Smooth muscle cell (in vitro differentiated cells): ENCODE measurements around the gene NUMB. TPM values are rescaled to one million over a fixed set of nuclear protein-coding genes. Genes with fewer than 3 reads are reported as not detected.

ENCODE experiments used
- DNase-seq: peaks from one replicate; lab custom pipeline; 2025; ENCODE audit not compliant: unreplicated experiment; lab: John Stamatoyannopoulos, UW
- H2AFZ ChIP-seq: fragments of 200-600 bp; sonication (generic); 2 replicates; pipeline ENCODE4 v1.6.0; 2016; ENCODE audit warnings: antibody characterized with exemption, low read depth, mild to moderate bottlenecking
- H3F3A ChIP-seq: fragments of 200-600 bp; sonication (generic); 2 replicates; pipeline ENCODE4 v1.6.0; 2017; ENCODE audit warnings: antibody characterized with exemption, low read depth
- H3K27ac ChIP-seq: fragments of 200-600 bp; sonication (generic); 2 replicates; pipeline ENCODE4 v1.5.1; 2016; ENCODE audit warnings: low read depth, mild to moderate bottlenecking
- H3K27me3 ChIP-seq: fragments of 200-600 bp; sonication (generic); 2 replicates; pipeline ENCODE4 v1.6.1; 2016; ENCODE audit warnings: low read depth, mild to moderate bottlenecking
- H3K36me3 ChIP-seq: fragments of 200-600 bp; sonication (generic); 2 replicates; pipeline ENCODE4 v1.5.1; 2016; ENCODE audit warnings: low read depth
- H3K4me1 ChIP-seq: fragments of 200-600 bp; sonication (generic); 2 replicates; pipeline ENCODE4 v1.5.1; 2016; ENCODE audit warnings: low read depth
- H3K4me2 ChIP-seq: fragments of 200-600 bp; sonication (generic); 2 replicates; pipeline ENCODE4 v1.6.0; 2016; ENCODE audit warnings: mild to moderate bottlenecking
- H3K4me3 ChIP-seq: fragments of 200-600 bp; sonication (generic); 2 replicates; pipeline ENCODE4 v1.5.1; 2016; ENCODE audit warnings: mild to moderate bottlenecking
- H3K79me2 ChIP-seq: fragments of 200-600 bp; sonication (generic); 2 replicates; pipeline ENCODE4 v1.6.0; 2016; ENCODE audit warnings: low read depth, mild to moderate bottlenecking
- H3K9ac ChIP-seq: fragments of 200-600 bp; sonication (generic); 2 replicates; pipeline ENCODE4 v1.6.0; 2016; ENCODE audit warnings: low read depth
- H3K9me3 ChIP-seq: fragments of 200-600 bp; sonication (generic); replicated peaks from 2 replicates; pipeline ENCODE4 v1.5.1; 2016; ENCODE audit warnings: low read depth
- H4K20me1 ChIP-seq: fragments of 200-600 bp; sonication (generic); 2 replicates; pipeline ENCODE4 v1.6.0; 2016; ENCODE audit warnings: low read depth
- WGBS: methylation state at CpG from one replicate; pipeline ENCODE4 v1.1.7; 2016; ENCODE audit warnings: low lambda C conversion rate; 5-methylcytosine and 5-hydroxymethylcytosine counted together
- polyA plus RNA-seq: library from polyadenylated mRNA; unstranded; fragments of >200 nt; fragmentation: Nextera tagmentation; extraction: Ambion mirVana; gene quantifications from 2 replicates; pipeline ENCODE4 v1.2.1, GENCODE V29; 2016
- total RNA-seq: library from RNA; depleted of rRNA; stranded (reverse); fragments of >200 nt; gene quantifications from 2 replicates; pipeline ENCODE4 v1.2.3, GENCODE V29; 2014
- TF ChIP-seq, protein P1 (sequence below): fragments of 200-600 bp; sonication (generic); IDR thresholded peaks from 2 replicates; pipeline ENCODE4 v1.5.1; 2017; ENCODE audit warnings: borderline replicate concordance, mild to moderate bottlenecking, antibody characterized with exemption; ENCODE audit not compliant: insufficient read depth, poor library complexity, severe bottlenecking

NUMB gene
- total and polyA plus RNA-seq, 2 experiments from 2014 or later = 34.5 to 57.4 TPM

DNA sequence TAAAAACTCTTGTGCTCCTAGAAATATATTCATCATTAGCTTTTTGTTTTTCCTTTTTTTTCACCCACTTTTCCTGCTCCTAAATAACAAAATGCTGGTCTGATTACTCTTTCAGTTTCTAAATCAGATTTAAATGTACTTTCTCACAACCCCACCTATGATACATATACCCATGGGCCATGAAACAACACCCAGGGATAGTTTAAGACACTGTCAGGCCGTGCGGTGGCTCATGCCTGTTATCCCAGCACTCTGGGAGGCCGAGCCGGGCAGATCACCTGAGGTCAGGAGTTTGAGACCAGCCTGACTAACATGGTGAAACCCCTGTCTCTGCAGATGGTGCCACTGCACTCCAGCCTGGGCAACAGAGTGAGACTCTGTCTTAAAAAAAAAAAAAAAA is 1.6 kb upstream of the NUMB start:
- no peak for DNase-seq
- H2AFZ ChIP-seq = no peak overlapping the region
- no peaks in the 10 kb centered on the region for H3K36me3 ChIP-seq
- H3F3A ChIP-seq = peaks cover 19% of the 10 kb centered on the region
- H3K27me3 ChIP-seq = no peaks in the 10 kb centered on the region
- H3K4me3 ChIP-seq = no peak overlapping the region
- H3K27ac ChIP-seq = peak overlapping the region; percentile 91
- no peaks in the 10 kb centered on the region for H3K9me3 ChIP-seq
- peaks cover 33% of the 10 kb centered on the region for H3K79me2 ChIP-seq
- TF ChIP-seq, protein P1, sequence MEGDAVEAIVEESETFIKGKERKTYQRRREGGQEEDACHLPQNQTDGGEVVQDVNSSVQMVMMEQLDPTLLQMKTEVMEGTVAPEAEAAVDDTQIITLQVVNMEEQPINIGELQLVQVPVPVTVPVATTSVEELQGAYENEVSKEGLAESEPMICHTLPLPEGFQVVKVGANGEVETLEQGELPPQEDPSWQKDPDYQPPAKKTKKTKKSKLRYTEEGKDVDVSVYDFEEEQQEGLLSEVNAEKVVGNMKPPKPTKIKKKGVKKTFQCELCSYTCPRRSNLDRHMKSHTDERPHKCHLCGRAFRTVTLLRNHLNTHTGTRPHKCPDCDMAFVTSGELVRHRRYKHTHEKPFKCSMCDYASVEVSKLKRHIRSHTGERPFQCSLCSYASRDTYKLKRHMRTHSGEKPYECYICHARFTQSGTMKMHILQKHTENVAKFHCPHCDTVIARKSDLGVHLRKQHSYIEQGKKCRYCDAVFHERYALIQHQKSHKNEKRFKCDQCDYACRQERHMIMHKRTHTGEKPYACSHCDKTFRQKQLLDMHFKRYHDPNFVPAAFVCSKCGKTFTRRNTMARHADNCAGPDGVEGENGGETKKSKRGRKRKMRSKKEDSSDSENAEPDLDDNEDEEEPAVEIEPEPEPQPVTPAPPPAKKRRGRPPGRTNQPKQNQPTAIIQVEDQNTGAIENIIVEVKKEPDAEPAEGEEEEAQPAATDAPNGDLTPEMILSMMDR = no peak
- peak overlapping the region; percentile 79 for H3K4me2 ChIP-seq
- H4K20me1 ChIP-seq = peaks cover 23% of the 10 kb centered on the region
- 95% methylated on average over 4 of the region's 4 CpGs for WGBS
- H3K9ac ChIP-seq = no peak overlapping the region
- H3K4me1 ChIP-seq = peaks cover 33% of the 10 kb centered on the region

DNA sequence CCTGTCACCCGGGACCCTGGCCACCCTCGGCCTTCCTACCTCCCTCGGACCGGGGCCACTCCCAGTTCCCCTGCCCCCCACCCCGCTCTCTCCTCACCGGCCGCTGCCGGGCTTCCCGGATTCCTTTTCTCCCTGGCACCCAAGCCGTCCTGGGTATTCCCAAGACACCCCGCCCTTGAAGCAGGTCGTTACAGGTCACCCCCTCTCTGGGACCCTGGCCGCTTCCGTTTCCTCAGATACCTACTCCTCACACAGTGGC is 493 bp downstream of the NUMB start:
- Histone ChIP-seq H4K20me1 (peaks cover 44% of the 10 kb centered on the region), H3K27me3 (no peaks in the 10 kb centered on the region), H3K79me2 (peaks cover 54% of the 10 kb centered on the region), H3K4me3 (peak overlapping the region; percentile 95), H3K4me1 (peaks cover 43% of the 10 kb centered on the region), H3K4me2 (peak overlapping the region; percentile 98), H3K27ac (peak overlapping the region; percentile 81), H3F3A (peaks cover 9% of the 10 kb centered on the region), H3K9ac (peak overlapping the region; percentile 90), H3K36me3 (no peaks in the 10 kb centered on the region), H2AFZ (peak overlapping the region; percentile 68), H3K9me3 (no peaks in the 10 kb centered on the region)
- TF ChIP-seq, protein P1 = no peak
- DNase-seq = no peak
- WGBS = 1% methylated on average over 13 of the region's 14 CpGs

DNA sequence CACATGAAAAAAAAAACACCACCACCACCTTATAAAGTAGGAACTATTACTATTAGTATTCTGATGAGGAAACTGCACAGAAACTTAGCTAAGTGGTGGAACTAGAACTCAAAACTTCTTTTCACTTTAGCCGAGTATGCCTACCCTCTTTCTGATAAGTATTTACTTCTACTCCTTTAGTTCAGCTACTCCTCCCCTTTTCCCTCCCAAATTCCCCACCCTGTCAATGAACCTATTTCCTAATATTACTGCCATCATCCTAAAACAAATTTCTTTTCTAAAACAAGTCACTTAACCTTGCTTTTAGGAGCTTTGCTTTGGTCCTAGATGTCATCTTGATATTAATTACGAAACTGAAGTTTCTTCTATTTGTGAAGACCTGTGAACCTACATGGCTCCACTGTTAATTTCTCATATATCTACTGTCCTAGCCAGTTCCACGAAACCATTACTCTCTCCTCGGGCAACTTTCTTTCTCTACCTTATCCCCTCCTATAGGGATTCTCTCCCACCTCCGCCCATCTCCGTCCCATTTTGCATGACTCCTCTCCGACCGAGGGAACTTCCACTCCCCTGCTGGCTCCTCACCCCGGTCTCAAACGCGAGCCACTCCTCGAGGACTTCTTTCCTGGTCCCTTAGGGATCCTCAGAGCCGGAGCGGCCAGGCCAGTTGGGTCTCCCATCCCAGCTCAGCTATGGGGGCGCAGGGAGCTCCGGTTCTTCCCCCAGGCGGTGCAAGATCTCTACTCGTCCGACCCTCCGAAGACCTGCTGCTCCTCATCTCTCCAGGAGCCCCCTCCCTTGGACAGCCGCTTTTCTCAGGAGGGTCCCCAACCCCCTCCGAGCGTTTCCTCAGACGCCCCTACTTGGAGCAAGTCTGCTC is 1.1 kb downstream of the NUMB start:
- DNase-seq = no peak

More for the DNA sequence above, 1.1 kb downstream of the NUMB start:
- H3K4me3 ChIP-seq = peak overlapping the region; percentile 95
- H3K27me3 ChIP-seq = no peaks in the 10 kb centered on the region
- H3K79me2 ChIP-seq = peaks cover 60% of the 10 kb centered on the region
- H3F3A ChIP-seq = peaks cover 6% of the 10 kb centered on the region
- no peaks in the 10 kb centered on the region for H3K36me3 ChIP-seq
- H3K9ac ChIP-seq = peak overlapping the region; percentile 90
- TF ChIP-seq, protein P1 = no peak
- H3K4me2 ChIP-seq = peak overlapping the region; percentile 98
- WGBS = 4% methylated on average over 24 of the region's 24 CpGs
- peak overlapping the region; percentile 68 for H2AFZ ChIP-seq
- peak overlapping the region; percentile 81 for H3K27ac ChIP-seq
- no peaks in the 10 kb centered on the region for H3K9me3 ChIP-seq
- H3K4me1 ChIP-seq = peaks cover 40% of the 10 kb centered on the region
- H4K20me1 ChIP-seq = peaks cover 50% of the 10 kb centered on the region
